IPS-15b (cell line): Measurements from ENCODE around the gene DNM1L.

Experiments
- H3K27me3 ChIP-seq: one replicate; pipeline ENCODE4 v1.6.1; 2013; ENCODE audit warnings: low read length; ENCODE audit not compliant: control insufficient read depth, insufficient read depth
- H3K36me3 ChIP-seq: one replicate; pipeline ENCODE4 v1.6.1; 2013; ENCODE audit warnings: low read length; ENCODE audit not compliant: control insufficient read depth, insufficient read depth
- H3K4me1 ChIP-seq: one replicate; pipeline ENCODE4 v1.6.1; 2013; ENCODE audit warnings: mild to moderate bottlenecking, low read length; ENCODE audit not compliant: control insufficient read depth, insufficient read depth
- H3K4me3 ChIP-seq: one replicate; pipeline ENCODE4 v1.5.1; 2013; ENCODE audit warnings: low read depth, low read length
- H3K9ac ChIP-seq: one replicate; pipeline ENCODE4 v1.6.1; 2013; ENCODE audit warnings: low read depth, mild to moderate bottlenecking, low read length
- H3K9me3 ChIP-seq: one replicate; pipeline ENCODE4 v1.6.1; 2013; ENCODE audit warnings: mild to moderate bottlenecking, low read length; ENCODE audit not compliant: control insufficient read depth, insufficient read depth

The DNM1L gene

DNA sequence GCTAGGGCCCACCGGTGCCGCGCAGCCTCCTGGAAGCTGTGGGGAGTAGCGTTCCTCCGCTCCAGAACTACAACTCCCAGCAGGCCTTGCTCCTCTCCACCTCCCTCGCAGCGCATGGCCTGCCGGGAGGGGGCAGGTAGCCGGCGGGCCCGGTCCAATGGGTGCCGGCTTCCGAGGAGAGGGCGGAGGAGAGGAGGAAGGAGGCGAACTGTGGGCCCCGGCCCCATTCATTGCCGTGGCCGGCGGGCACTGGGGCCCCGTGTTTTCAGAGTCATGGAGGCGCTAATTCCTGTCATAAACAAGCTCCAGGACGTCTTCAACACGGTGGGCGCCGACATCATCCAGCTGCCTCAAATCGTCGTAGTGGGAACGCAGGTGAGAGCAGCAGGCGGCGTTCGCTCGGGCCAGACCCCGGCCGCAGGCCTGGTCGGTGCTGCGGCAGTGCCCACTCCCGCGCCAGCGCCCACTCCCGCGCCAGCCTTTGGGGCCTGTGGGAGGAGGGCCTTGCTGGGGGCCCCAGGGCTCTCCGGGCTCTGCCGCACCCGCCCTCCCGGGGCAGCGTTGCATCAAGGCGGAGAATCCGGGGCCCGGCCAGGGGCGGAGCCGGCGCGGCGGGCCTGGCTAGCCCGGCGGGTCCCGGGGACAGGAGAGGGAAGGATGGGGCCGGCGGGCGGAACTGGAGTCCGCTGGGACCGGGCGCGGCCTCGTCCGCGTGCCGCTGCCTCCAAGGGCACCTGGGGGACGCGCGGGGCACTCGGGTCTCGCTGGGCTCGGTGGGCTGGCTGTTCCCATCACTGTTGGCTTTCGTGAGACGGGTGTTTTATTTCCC, at the start of gene DNM1L:
Gene DNM1L (plus strand): TSS at position 211 of the 829 bp plus-strand sequence. CDS start 63 bp downstream, at position 274.
- no peaks in the 10 kb centered on the region for H3K36me3 ChIP-seq
- peak within 1 kb of the TSS; percentile 98 for H3K4me3 ChIP-seq
- H3K9ac ChIP-seq, result peak within 1 kb of the TSS; percentile 96
- no peaks in the 10 kb centered on the region for H3K27me3 ChIP-seq
- no peaks in the 10 kb centered on the region for H3K9me3 ChIP-seq
- peaks cover 2% of the 10 kb centered on the region for H3K4me1 ChIP-seq

DNA sequence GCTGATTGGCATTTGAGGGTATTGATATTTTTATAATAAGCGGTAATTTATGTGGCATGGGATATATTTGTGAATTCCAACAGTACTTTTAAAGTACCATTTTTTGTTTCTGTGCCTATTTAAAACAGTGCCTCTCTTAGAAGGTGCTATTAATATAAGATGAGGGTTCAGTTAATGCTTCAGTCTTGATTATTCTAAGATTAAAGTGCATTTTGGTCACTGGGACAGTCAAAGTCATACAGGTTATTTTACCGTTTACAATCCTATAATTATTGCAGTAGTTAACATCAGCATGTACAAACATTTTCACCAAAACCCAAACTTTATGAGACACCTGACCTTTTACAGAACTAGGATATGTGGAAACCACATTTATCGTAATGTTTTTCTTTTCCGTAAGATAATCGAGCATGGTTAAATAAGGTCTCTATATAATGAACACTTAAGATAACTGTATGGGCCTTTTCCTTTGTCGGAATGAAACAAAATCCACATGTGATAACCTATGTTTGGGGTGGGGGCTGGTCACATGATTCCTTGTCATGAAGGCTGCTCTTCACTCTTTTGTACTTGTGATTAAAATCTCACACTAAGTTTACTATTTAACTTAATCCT, 37.7 kb upstream of the DNM1L start:
- Histone ChIP-seq H3K27me3 (no peaks in the 10 kb centered on the region), H3K4me1 (no peaks in the 10 kb centered on the region), H3K9me3 (no peaks in the 10 kb centered on the region), H3K9ac (no peak overlapping the region), H3K4me3 (no peak overlapping the region), H3K36me3 (peaks cover 12% of the 10 kb centered on the region)

GRCh38 chr12:32644431-32644830, 34.7 kb upstream of the DNM1L start:
- H3K4me3 ChIP-seq, result no peak overlapping the region
- no peaks in the 10 kb centered on the region for H3K9me3 ChIP-seq
- H3K4me1 ChIP-seq, result peaks cover 2% of the 10 kb centered on the region
- no peak overlapping the region for H3K9ac ChIP-seq
- H3K27me3 ChIP-seq, result no peaks in the 10 kb centered on the region
- peaks cover 12% of the 10 kb centered on the region for H3K36me3 ChIP-seq

- H3K4me1 ChIP-seq, result peaks cover 2% of the 10 kb centered on the region
- no peak overlapping the region for H3K4me3 ChIP-seq
- no peak overlapping the region for H3K9ac ChIP-seq
Measured at GRCh38 chr12:32647275-32647674, 31.8 kb upstream of the DNM1L start.

DNA sequence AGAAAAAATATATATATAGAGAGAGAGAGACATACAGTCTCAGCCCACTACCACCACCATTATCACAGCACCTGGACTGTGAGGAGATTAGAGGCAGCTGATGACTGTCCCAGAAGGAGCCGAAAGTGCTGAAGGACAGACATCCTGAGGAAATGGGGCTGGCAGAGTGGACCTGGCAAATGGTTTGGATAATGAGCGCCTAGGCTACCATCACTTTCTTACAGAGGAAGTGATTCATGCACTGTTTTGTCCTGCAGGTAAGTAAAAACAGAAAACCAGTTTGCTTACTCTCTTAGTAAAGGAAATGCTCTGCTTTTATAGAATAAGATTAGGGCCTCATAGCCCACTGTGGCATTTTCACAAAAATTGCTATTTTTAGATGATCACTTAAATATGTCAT, 28.6 kb upstream of the DNM1L start:
- Histone ChIP-seq H3K9ac (no peak overlapping the region), H3K4me3 (no peak overlapping the region), H3K9me3 (no peaks in the 10 kb centered on the region), H3K27me3 (no peaks in the 10 kb centered on the region), H3K36me3 (no peaks in the 10 kb centered on the region), H3K4me1 (peaks cover 2% of the 10 kb centered on the region)

More at GRCh38 chr12:32647275-32647674, 31.8 kb upstream of the DNM1L start:
- Histone ChIP-seq H3K36me3 (no peaks in the 10 kb centered on the region), H3K9me3 (no peaks in the 10 kb centered on the region), H3K27me3 (no peaks in the 10 kb centered on the region)

- H3K9ac ChIP-seq, result no peak overlapping the region
- H3K27me3 ChIP-seq, result no peaks in the 10 kb centered on the region
- no peak overlapping the region for H3K4me3 ChIP-seq
- no peaks in the 10 kb centered on the region for H3K9me3 ChIP-seq
- peaks cover 2% of the 10 kb centered on the region for H3K4me1 ChIP-seq
- no peaks in the 10 kb centered on the region for H3K36me3 ChIP-seq
Measured at GRCh38 chr12:32651151-32651955, 27.7 kb upstream of the DNM1L start.

GRCh38 chr12:32651956-32652210, 27.2 kb upstream of the DNM1L start:
- Histone ChIP-seq H3K4me1 (peaks cover 2% of the 10 kb centered on the region), H3K36me3 (no peaks in the 10 kb centered on the region), H3K9ac (no peak overlapping the region), H3K9me3 (no peaks in the 10 kb centered on the region), H3K27me3 (no peaks in the 10 kb centered on the region), H3K4me3 (no peak overlapping the region)

GRCh38 chr12:32659908-32660440, 19.1 kb upstream of the DNM1L start:
- Histone ChIP-seq H3K4me1 (no peaks in the 10 kb centered on the region), H3K9ac (no peak overlapping the region), H3K4me3 (no peak overlapping the region), H3K27me3 (no peaks in the 10 kb centered on the region), H3K36me3 (no peaks in the 10 kb centered on the region), H3K9me3 (no peaks in the 10 kb centered on the region)

DNA sequence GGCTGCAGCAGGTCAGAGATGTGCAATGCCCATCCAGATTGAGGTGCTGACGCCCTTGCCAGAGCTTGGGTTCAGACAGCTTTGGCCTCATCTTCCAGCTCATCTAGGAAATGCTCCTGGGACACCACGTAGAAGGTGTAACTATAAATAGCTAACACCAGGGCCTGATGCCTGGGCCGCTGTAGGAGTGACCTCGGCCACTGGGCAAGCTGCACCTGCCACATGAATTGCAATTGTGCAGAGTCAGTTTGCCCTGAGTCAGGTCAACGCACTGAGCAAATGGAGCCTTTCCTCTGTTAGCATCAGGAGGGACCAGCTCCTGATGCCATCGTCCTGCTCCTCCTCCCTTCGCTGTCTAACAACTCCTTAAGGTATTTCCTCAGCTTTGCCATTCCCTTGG, 17.4 kb upstream of the DNM1L start:
- Histone ChIP-seq H3K4me3 (no peak overlapping the region), H3K27me3 (no peaks in the 10 kb centered on the region), H3K9me3 (no peaks in the 10 kb centered on the region), H3K9ac (no peak overlapping the region), H3K4me1 (peaks cover 1% of the 10 kb centered on the region), H3K36me3 (no peaks in the 10 kb centered on the region)

DNA sequence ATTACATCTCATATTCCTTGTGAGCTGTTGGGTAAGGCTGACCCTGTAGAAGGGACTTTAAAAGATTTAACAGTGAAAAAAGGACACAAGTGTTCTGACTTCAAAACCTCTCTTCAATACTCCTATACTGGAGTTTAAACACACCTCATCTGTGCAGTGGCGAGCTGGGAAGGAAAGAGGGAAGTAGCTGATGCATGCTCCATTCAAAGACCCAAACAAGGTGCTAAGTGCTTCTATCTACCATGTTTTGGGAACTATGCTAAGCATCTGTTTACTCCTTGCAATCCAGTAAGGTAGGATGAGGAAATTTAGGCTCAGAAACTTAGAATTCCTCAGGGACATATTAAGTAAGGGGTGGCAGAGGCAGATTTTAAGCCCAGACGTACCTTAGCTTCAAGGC, 16.4 kb upstream of the DNM1L start:
- H3K36me3 ChIP-seq, result no peaks in the 10 kb centered on the region
- no peaks in the 10 kb centered on the region for H3K9me3 ChIP-seq
- no peak overlapping the region for H3K9ac ChIP-seq
- H3K27me3 ChIP-seq, result no peaks in the 10 kb centered on the region
- H3K4me3 ChIP-seq, result no peak overlapping the region
- peaks cover 5% of the 10 kb centered on the region for H3K4me1 ChIP-seq

DNA sequence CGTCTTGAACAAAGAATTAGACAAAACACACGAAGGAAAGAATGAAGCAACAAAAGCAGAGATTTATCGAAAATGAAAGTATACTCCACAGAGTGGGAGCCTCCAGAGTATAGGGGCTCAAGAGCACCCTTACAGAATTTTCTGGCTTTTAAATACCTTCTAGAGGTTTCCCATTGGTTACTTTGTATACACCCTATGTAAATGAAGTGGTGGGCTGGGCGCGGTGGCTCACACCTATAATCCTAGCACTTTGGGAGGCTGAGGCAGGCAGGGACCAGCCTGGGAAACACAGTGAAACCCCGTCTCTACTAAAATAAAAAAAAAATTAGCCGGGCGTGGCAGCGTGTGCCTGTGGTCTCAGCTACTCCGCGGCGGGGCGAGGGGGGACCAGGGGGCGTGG, 13.1 kb upstream of the DNM1L start:
- no peaks in the 10 kb centered on the region for H3K36me3 ChIP-seq
- peaks cover 5% of the 10 kb centered on the region for H3K4me1 ChIP-seq
- H3K9me3 ChIP-seq, result no peaks in the 10 kb centered on the region
- H3K9ac ChIP-seq, result no peak overlapping the region
- no peaks in the 10 kb centered on the region for H3K27me3 ChIP-seq
- H3K4me3 ChIP-seq, result no peak overlapping the region
